Erythroblast (primary cell): ENCODE data around the gene MOB2.

ENCODE experiments used
- GATA1 ChIP-seq: IDR thresholded peaks from 2 replicates; pipeline ENCODE4 v1.6.1; 2011; ENCODE audit warnings: low read depth, mild to moderate bottlenecking, control low read depth, low read length, moderate library complexity
- POLR2A ChIP-seq: IDR thresholded peaks from 2 replicates; pipeline ENCODE4 v1.6.1; 2011; ENCODE audit warnings: mild to moderate bottlenecking, low read length

DNA sequence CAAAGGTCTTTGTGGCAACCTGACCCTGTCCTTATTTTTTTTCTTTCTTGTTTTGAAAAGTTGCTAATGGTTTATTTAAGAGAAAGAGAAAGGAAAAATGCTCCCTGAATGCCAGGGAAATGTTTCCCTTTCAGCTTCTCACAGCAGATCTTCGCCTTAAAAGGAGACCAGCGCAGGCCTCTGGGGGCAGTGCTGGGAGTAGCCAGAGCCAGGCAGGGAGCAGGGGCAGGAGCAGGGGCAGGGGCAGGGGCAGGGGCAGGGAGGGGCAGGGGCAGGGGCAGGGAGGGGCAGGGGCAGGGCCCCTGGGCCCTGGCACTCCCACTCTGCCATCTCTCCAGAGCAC lies 5.1 kb downstream of the MOB2 start:
- TF ChIP-seq POLR2A (no peak), GATA1 (no peak)
